B cell (primary cell): ENCODE results near the gene CDC42EP4. TPM values are rescaled to one million over a fixed set of nuclear protein-coding genes. Genes with fewer than 3 reads are reported as not detected.

Source experiments
- ATAC-seq: fragments of 200-7000 bp; cut with Tn5 transposase; one replicate; pipeline ENCODE4 v1.10.0; 2021; ENCODE audit warnings: low read depth, mild to moderate bottlenecking, moderate number of reproducible peaks, moderate library complexity
- CTCF ChIA-PET: fragments of 350-600 bp; sonication (Branson Sonifier 250); formaldehyde crosslinking; loops from one replicate; lab custom pipeline; 2021; ENCODE audit warnings: antibody characterized with exemption, inconsistent platforms; lab: Charles Lee
- POLR2A ChIA-PET: fragments of 350-600 bp; sonication (Branson Sonifier 250); formaldehyde crosslinking; loops from one replicate; lab custom pipeline; 2021; ENCODE audit warnings: antibody characterized with exemption; lab: Charles Lee
- DNase-seq: peaks from one replicate; pipeline ENCODE4 v3.0.0; 2013
- H2AFZ ChIP-seq: 2 replicates; pipeline ENCODE4 v1.6.1; 2012; ENCODE audit warnings: mild to moderate bottlenecking, low read depth, low read length; ENCODE audit not compliant: insufficient read depth, poor library complexity, severe bottlenecking
- H3K27ac ChIP-seq, 2 donors: 1 replicate in 1 of 2; 2 replicates in 1 of 2; pipeline ENCODE4 v1.5.1; 2012 to 2013; ENCODE audit warnings: low read length in 2 of 2, mild to moderate bottlenecking in 2 of 2, moderate library complexity in 1 of 2
- H3K27me3 ChIP-seq, 4 experiments: fragments of 200-600 bp in 1 of 4; sonication (generic) in 1 of 4; replicated peaks in 1 of 4; 1 replicate in 2 of 4; 2 replicates in 2 of 4; pipeline versions ENCODE4 v1.6.1 to v1.7.0; 2013 to 2016; ENCODE audit warnings: low read length in 3 of 4, mild to moderate bottlenecking in 2 of 4, mixed read lengths in 1 of 4, moderate library complexity in 1 of 4; ENCODE audit not compliant: insufficient read depth in 4 of 4, control insufficient read depth in 3 of 4; ENCODE audit errors: control extremely low read depth in 1 of 4
- H3K36me3 ChIP-seq, 2 experiments: replicated peaks in 1 of 2; 1 replicate in 1 of 2; 2 replicates in 1 of 2; pipeline versions ENCODE4 v1.6.1 to v1.7.1; 2013; ENCODE audit warnings: low read length in 1 of 2; ENCODE audit not compliant: insufficient read depth in 2 of 2, control insufficient read depth in 1 of 2; ENCODE audit errors: control extremely low read depth in 1 of 2, extremely low read depth in 1 of 2
- H3K4me1 ChIP-seq, 2 donors: fragments of 200-600 bp in 1 of 2; sonication (generic) in 1 of 2; 1 replicate in 1 of 2; 2 replicates in 1 of 2; pipeline versions ENCODE4 v1.5.1 to v1.6.1; 2013 to 2017; ENCODE audit warnings: low read length in 2 of 2; ENCODE audit not compliant: control insufficient read depth in 2 of 2, insufficient read depth in 2 of 2
- H3K4me2 ChIP-seq: replicated peaks from 2 replicates; pipeline ENCODE3; 2012; ENCODE audit warnings: mild to moderate bottlenecking, low read depth, low read length; ENCODE audit not compliant: poor library complexity, severe bottlenecking
- H3K4me3 ChIP-seq, 5 experiments: fragments of 200-600 bp in 1 of 5; sonication (generic) in 1 of 5; 1 replicate in 3 of 5; 2 replicates in 2 of 5; pipeline versions ENCODE4 v1.5.1 to v1.7.0; 2011 to 2016; ENCODE audit warnings: low read length in 4 of 5, mild to moderate bottlenecking in 4 of 5, low read depth in 2 of 5, control low read depth in 1 of 5, moderate library complexity in 1 of 5; ENCODE audit not compliant: insufficient read depth in 1 of 5; ENCODE audit errors: control extremely low read depth in 1 of 5, extremely low read depth in 1 of 5
- H3K79me2 ChIP-seq: fragments of 200-600 bp; sonication (generic); one replicate; pipeline ENCODE4 v1.6.0; 2016; ENCODE audit warnings: low read length; ENCODE audit not compliant: control insufficient read depth, insufficient read depth
- H3K9ac ChIP-seq: fragments of 200-600 bp; sonication (generic); 2 replicates; pipeline ENCODE4 v1.6.1; 2017; ENCODE audit warnings: mild to moderate bottlenecking, low read length, moderate library complexity
- H3K9me3 ChIP-seq, 3 donors: one replicate each; pipeline versions ENCODE4 v1.6.1 to v1.7.1; 2013; ENCODE audit warnings: low read length in 2 of 3; ENCODE audit not compliant: control insufficient read depth in 2 of 3, insufficient read depth in 1 of 3; ENCODE audit errors: control extremely low read depth in 1 of 3
- H4K20me1 ChIP-seq: 2 replicates; pipeline ENCODE4 v1.6.0; 2012; ENCODE audit warnings: mild to moderate bottlenecking, low read length; ENCODE audit not compliant: insufficient read depth, control insufficient read depth, poor library complexity, severe bottlenecking
- H3K27ac Mint-ChIP-seq: one replicate; pipeline ENCODE4 v1.8.0; 2021; ENCODE audit warnings: mixed read lengths
- H3K27me3 Mint-ChIP-seq: one replicate; pipeline ENCODE4 v1.8.0; 2021; ENCODE audit warnings: mixed read lengths
- H3K4me1 Mint-ChIP-seq: one replicate; pipeline ENCODE4 v1.8.0; 2021; ENCODE audit warnings: mixed read lengths
- H3K4me3 Mint-ChIP-seq: one replicate; pipeline ENCODE4 v1.8.0; 2021; ENCODE audit warnings: mixed read lengths
- H3K9me3 Mint-ChIP-seq: one replicate; pipeline ENCODE4 v1.8.0; 2022; ENCODE audit warnings: mixed read lengths; ENCODE audit not compliant: insufficient read depth
- EZH2 ChIP-seq: IDR thresholded peaks from 2 replicates; pipeline ENCODE4 v1.6.1; 2012; ENCODE audit warnings: borderline replicate concordance, low read depth, mild to moderate bottlenecking, moderate library complexity, low read length; ENCODE audit not compliant: insufficient read depth, poor library complexity, severe bottlenecking
- WGBS: methylation state at CpG from one replicate; pipeline ENCODE4 v1.1.5; 2013; ENCODE audit warnings: missing lambda C conversion rate; ENCODE audit not compliant: insufficient coverage; 5-methylcytosine and 5-hydroxymethylcytosine counted together
- intact Hi-C: fragments of 100-400 bp; cut with micrococcal nuclease; formaldehyde crosslinking; loops from one replicate; pipeline ENCODE4 v1.10.0; 2022
- polyA plus RNA-seq: library from polyadenylated mRNA; depleted of rRNA; stranded (reverse); fragments of >200 nt; gene quantifications from 2 replicates; pipeline ENCODE4 v1.2.3, GENCODE V29; 2012
- total RNA-seq, 2 donors: library from RNA; stranded (reverse); fragments of 120-200 nt in 1 of 2; gene quantifications; 1 replicate in 1 of 2; 2 replicates in 1 of 2; pipeline versions ENCODE4 v1.2.3 to v1.2.4, GENCODE V29; 2013 to 2022
- TF ChIP-seq, protein P1 (sequence below): fragments of 200-600 bp; IDR thresholded peaks from one replicate; pipeline ENCODE4 v1.8.0; 2022; ENCODE audit warnings: antibody characterized with exemption, mild to moderate bottlenecking

CDC42EP4 gene
- total and polyA plus RNA-seq, 2 donors (not counting 1 experiment from before 2014, with no cell fraction given), result 0.79 to 2.0 TPM

DNA sequence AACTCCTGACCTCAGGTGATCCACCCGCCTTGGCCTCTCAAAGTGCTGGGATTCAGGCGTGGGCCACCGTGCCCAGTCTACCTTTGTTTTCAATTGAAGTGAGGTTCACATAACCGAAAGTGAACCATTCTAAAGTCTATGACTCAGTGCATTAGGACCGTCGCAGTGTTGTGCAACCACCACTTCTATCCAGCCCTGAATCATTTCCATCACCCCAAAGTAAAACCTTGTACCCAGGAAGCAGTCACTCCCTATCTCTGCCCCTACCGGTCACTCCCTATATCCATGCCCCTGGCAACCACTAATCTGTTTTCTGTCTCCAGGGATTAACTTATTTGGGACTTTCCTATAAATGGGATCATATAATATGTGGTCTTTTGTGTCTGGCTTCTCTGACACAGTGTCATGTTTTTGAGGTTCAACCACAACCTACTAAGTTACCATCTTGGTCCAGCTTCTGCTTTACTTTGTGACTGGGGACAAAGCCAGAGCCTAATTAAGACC, 28.3 kb upstream of the CDC42EP4 start:
- no peak overlapping the region for H2AFZ ChIP-seq
- no peaks in the 10 kb centered on the region for H3K4me1 Mint-ChIP-seq
- no peak for TF ChIP-seq EZH2
- TF ChIP-seq, protein P1, sequence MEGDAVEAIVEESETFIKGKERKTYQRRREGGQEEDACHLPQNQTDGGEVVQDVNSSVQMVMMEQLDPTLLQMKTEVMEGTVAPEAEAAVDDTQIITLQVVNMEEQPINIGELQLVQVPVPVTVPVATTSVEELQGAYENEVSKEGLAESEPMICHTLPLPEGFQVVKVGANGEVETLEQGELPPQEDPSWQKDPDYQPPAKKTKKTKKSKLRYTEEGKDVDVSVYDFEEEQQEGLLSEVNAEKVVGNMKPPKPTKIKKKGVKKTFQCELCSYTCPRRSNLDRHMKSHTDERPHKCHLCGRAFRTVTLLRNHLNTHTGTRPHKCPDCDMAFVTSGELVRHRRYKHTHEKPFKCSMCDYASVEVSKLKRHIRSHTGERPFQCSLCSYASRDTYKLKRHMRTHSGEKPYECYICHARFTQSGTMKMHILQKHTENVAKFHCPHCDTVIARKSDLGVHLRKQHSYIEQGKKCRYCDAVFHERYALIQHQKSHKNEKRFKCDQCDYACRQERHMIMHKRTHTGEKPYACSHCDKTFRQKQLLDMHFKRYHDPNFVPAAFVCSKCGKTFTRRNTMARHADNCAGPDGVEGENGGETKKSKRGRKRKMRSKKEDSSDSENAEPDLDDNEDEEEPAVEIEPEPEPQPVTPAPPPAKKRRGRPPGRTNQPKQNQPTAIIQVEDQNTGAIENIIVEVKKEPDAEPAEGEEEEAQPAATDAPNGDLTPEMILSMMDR, result no peak
- H3K36me3 ChIP-seq, result no peaks in the 10 kb centered on the region
- ChIA-PET CTCF (no interaction called here), POLR2A (no interaction called here)
- WGBS, result 84% methylated on average over 7 of the region's 7 CpGs
- no peaks in the 10 kb centered on the region for H3K27me3 Mint-ChIP-seq
- H3K9me3 Mint-ChIP-seq, result no peaks in the 10 kb centered on the region
- H3K4me2 ChIP-seq, result no peak overlapping the region
- H3K9ac ChIP-seq, result no peak overlapping the region
- no peak overlapping the region for H3K4me3 ChIP-seq
- intact Hi-C loops, result no loop called here
- H3K27ac Mint-ChIP-seq, result no peak overlapping the region
- ATAC-seq (no peak), DNase-seq (no peak)
- peaks cover 0 to 8% (median 0%) of the 10 kb centered on the region in 4 experiments for H3K27me3 ChIP-seq
- no peak overlapping the region for H3K27ac ChIP-seq
- H3K9me3 ChIP-seq, result no peaks in the 10 kb centered on the region
- no peak overlapping the region for H3K4me3 Mint-ChIP-seq
- no peaks in the 10 kb centered on the region for H4K20me1 ChIP-seq
- no peaks in the 10 kb centered on the region for H3K79me2 ChIP-seq
- no peaks in the 10 kb centered on the region for H3K4me1 ChIP-seq

DNA sequence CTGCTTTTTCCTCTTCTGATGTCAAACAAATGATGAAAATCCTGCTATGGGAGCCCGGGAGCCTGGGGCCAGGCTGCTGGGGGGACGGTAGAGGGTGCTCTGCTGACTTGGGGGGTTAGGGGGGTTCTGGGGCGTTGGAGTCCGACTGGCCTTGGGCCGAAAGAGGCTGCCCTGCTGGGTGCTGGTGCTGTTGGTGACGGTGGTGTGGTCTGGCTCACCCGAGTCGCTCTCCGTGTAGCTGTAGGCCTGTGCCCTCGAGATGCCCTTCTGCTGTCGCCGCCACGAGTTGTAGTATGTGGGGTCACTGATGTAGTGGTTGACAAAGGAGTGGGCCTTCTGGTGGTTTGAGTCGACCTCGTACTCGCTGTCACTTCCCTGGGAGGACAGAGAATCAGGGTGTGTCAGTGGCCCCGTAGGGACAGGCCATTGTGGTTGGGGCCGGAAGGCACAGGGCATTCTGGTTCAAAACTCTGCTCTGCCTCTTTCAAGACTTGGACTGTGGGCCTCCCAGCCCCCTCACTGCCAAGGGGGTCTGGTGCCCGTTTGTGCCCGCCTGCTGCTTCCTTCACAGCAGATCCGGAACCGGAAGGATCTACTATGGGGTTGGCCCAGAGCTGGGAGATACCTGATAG, 26.9 kb upstream of the CDC42EP4 start:
- Mint-ChIP-seq H3K9me3 (no peaks in the 10 kb centered on the region), H3K27me3 (no peaks in the 10 kb centered on the region), H3K4me3 (no peak overlapping the region), H3K4me1 (no peaks in the 10 kb centered on the region), H3K27ac (no peak overlapping the region)
- Histone ChIP-seq H4K20me1 (no peaks in the 10 kb centered on the region), H3K27ac (no peak overlapping the region), H3K4me2 (no peak overlapping the region), H3K9ac (no peak overlapping the region), H3K9me3 (no peaks in the 10 kb centered on the region), H3K36me3 (no peaks in the 10 kb centered on the region), H3K79me2 (no peaks in the 10 kb centered on the region), H3K27me3 (peaks cover 0 to 8% (median 0%) of the 10 kb centered on the region in 4 experiments), H3K4me3 (no peak overlapping the region), H2AFZ (no peak overlapping the region), H3K4me1 (no peaks in the 10 kb centered on the region)
- ChIA-PET CTCF (no interaction called here), POLR2A (no interaction called here)
- TF ChIP-seq, protein P1, result no peak
- no peak for TF ChIP-seq EZH2
- DNase-seq (no peak), ATAC-seq (no peak)
- 91% methylated on average over 18 of the region's 22 CpGs for WGBS
- intact Hi-C loops, result no loop called here
